Activated B cell treated with CpG ODN at 0.5 μM for 24 hours (primary cell): ENCODE measurements around the gene MYH9. TPM values are rescaled to one million over a fixed set of nuclear protein-coding genes. Genes with fewer than 3 reads are reported as not detected.

Experiments used
- ATAC-seq: fragments of 200-7000 bp; cut with Tn5 transposase; one replicate; pipeline ENCODE4 v1.10.0; 2021; ENCODE audit warnings: low read depth, mild to moderate bottlenecking, moderate library complexity
- CTCF ChIA-PET: fragments of 350-600 bp; sonication (Branson Sonifier 250); formaldehyde crosslinking; loops from one replicate; lab custom pipeline; 2021; ENCODE audit warnings: antibody characterized with exemption; lab: Charles Lee
- POLR2A ChIA-PET: fragments of 350-600 bp; sonication (Branson Sonifier 250); formaldehyde crosslinking; loops from one replicate; lab custom pipeline; 2021; ENCODE audit warnings: antibody characterized with exemption; lab: Charles Lee
- DNase-seq: peaks from one replicate; pipeline ENCODE4 v3.0.0; 2022
- H3K27ac Mint-ChIP-seq: one replicate; pipeline ENCODE4 v1.8.0; 2020; ENCODE audit warnings: mixed read lengths
- H3K27me3 Mint-ChIP-seq: one replicate; pipeline ENCODE4 v1.8.0; 2021; ENCODE audit warnings: mixed read lengths
- H3K36me3 Mint-ChIP-seq: one replicate; pipeline ENCODE4 v1.8.0; 2021; ENCODE audit warnings: low read depth, mixed read lengths
- H3K4me1 Mint-ChIP-seq: one replicate; pipeline ENCODE4 v1.8.0; 2021; ENCODE audit warnings: mixed read lengths
- H3K4me3 Mint-ChIP-seq: one replicate; pipeline ENCODE4 v1.8.0; 2020; ENCODE audit warnings: mild to moderate bottlenecking, mixed read lengths
- H3K9me3 Mint-ChIP-seq: one replicate; pipeline ENCODE4 v1.8.0; 2020; ENCODE audit warnings: mixed read lengths
- intact Hi-C: fragments of 100-400 bp; cut with micrococcal nuclease; formaldehyde crosslinking; loops from one replicate; pipeline ENCODE4 v1.15.1; 2024
- total RNA-seq: library from RNA; stranded (reverse); gene quantifications from 2 replicates; pipeline ENCODE4 v1.2.3, GENCODE V29; 2022
- TF ChIP-seq, protein P1 (sequence below): fragments of 200-600 bp; IDR thresholded peaks from one replicate; pipeline ENCODE4 v1.8.0; 2022; ENCODE audit warnings: antibody characterized with exemption, mild to moderate bottlenecking

MYH9 gene
- total RNA-seq, 1 donor from 2014 or later: 714 TPM

DNA sequence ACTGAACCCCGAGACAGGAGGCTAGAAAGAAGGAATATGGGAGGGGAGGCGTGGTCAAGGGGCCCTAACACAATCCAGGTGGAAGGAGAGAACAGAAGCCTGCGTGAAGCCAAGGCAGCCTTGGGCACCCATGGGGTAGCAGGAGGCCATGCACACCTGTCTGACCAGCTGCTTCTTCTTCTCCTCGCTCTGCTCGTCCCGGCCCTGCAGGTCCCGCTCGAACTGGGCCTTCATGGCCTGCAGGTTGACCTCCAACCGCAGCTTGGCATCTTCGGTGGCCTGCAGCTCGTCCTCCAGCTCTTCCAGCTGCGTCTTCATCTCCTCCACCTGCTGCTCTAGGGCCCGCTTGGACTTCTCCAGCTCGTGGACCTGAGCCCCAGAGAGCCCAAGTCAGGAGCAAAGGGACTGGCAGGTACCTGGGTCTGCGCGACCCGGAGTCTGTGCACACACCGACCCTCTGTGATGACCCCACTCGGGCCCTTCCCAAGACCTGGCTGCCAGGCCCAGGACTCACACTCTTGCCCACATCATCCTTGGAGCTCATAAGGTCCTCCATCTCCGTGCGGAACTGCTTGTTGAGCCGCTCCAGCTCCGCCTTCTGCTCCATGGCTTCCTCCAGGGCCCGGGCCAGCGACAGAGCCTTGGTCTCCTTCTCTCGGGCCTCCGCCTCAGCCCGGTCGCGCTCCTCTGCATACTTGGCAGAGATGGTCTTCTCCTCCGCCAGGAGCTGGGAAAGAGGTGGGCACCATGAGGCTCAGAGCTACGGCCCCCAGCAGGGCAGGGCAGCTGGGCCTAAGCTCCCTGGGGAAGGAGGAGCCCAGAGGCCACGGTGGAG, 99.0 kb downstream of the MYH9 start:
- Mint-ChIP-seq H3K36me3 (peaks cover 87% of the 10 kb centered on the region), H3K27ac (no peak overlapping the region), H3K9me3 (no peaks in the 10 kb centered on the region), H3K27me3 (no peaks in the 10 kb centered on the region), H3K4me1 (no peaks in the 10 kb centered on the region), H3K4me3 (no peak overlapping the region)
- TF ChIP-seq, protein P1, sequence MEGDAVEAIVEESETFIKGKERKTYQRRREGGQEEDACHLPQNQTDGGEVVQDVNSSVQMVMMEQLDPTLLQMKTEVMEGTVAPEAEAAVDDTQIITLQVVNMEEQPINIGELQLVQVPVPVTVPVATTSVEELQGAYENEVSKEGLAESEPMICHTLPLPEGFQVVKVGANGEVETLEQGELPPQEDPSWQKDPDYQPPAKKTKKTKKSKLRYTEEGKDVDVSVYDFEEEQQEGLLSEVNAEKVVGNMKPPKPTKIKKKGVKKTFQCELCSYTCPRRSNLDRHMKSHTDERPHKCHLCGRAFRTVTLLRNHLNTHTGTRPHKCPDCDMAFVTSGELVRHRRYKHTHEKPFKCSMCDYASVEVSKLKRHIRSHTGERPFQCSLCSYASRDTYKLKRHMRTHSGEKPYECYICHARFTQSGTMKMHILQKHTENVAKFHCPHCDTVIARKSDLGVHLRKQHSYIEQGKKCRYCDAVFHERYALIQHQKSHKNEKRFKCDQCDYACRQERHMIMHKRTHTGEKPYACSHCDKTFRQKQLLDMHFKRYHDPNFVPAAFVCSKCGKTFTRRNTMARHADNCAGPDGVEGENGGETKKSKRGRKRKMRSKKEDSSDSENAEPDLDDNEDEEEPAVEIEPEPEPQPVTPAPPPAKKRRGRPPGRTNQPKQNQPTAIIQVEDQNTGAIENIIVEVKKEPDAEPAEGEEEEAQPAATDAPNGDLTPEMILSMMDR: no peak
- intact Hi-C loops: no loop called here
- POLR2A ChIA-PET: no interaction called here
- DNase-seq (no peak), ATAC-seq (no peak)
- CTCF ChIA-PET: interaction anchor here (1.2 to 1.8 kb wide), 3 partner anchors 11 to 198 kb away, joined by 3 to 7 read pairs (median 4); no protein-coding TSS in a partner anchor

DNA sequence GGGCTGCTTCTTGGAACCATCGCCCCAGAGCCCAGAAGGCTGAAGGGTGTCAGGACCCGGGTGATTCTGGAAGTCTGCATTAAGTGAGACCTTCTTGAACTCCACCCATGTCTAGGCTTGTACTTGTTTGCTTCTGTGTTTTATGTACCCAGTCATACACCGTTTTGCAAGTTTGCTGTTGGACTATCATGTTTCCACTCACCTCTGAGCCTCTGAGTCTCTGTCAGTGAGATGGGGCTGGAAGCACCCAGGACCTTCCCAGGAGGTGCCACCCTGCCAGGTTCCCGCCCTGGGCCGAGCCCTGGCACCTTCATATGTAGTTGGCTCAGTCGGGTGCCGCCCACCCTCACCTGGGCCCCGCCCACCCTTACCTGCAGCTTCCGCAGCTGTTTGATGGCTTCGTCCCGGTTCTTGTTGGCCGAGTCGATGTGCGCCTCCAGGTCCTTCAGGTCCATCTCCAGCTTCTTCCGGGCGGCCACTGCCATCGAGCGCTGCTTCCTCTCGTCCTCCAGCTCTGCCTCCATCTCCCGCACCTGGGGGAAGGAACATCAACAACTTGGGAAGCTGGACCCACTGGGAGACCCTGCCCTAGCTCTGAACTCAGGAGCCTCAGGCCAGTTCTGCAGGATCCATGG, 99.8 kb downstream of the MYH9 start:
- ATAC-seq (no peak), DNase-seq (no peak)
- no peak overlapping the region for H3K4me3 Mint-ChIP-seq
- H3K4me1 Mint-ChIP-seq: no peaks in the 10 kb centered on the region
- H3K27ac Mint-ChIP-seq: no peak overlapping the region
- intact Hi-C loops: no loop called here
- ChIA-PET CTCF (interaction anchor here (1.4 to 1.8 kb wide), 2 partner anchors 13 to 198 kb away, joined by 3 to 7 read pairs; no protein-coding TSS in a partner anchor), POLR2A (no interaction called here)
- H3K27me3 Mint-ChIP-seq: no peaks in the 10 kb centered on the region
- TF ChIP-seq, protein P1: no peak
- H3K36me3 Mint-ChIP-seq: peaks cover 88% of the 10 kb centered on the region
- H3K9me3 Mint-ChIP-seq: no peaks in the 10 kb centered on the region

DNA sequence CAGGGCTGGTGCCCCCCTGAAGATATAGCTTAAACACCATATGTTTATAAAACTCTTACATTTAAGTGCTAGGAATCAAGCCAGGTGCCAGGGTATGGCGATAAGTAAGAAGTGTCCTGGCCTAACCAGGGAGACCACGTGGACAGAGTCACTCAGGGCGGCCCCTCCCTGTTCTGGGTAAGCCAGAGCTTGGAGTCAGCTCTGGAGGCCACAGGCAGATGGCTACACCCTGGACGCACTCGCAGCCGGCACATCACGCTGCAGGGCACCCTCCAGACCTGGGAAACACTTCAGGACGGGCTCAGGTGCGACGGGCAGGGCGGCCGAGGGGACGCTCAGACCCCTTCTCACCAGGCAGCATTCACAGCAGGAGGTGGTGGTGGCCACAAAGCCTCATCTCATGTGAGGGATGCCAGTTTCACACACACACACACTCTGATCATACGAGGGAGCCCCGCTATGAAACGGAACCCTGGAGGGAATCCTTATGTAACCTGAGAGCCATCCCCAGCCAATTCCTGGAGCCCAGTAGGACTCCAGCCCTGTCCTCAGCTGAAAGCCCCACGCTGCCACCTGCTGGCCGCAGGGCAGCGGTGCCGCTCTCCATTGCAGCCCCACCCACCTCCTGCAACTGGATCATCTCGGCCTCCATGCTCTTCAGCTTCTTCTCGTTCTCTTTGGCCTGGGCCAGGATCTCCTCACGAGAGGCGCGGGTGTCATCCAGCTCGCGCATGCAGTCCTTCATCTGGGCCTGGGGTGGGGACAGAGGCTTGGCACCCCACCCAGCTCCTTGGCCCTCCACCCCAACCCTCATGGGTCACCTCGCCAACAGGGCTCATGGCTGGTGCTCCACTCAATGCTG, 101.4 kb downstream of the MYH9 start:
- TF ChIP-seq, protein P1: no peak
- ATAC-seq (peak; percentile 88), DNase-seq (peak; percentile 57)
- peak overlapping the region; percentile 50 for H3K27ac Mint-ChIP-seq
- H3K9me3 Mint-ChIP-seq: no peaks in the 10 kb centered on the region
- POLR2A ChIA-PET: interaction anchor here (0.9 kb wide), 1 partner anchor 196 kb away, joined by 11 read pairs; no protein-coding TSS in a partner anchor
- peaks cover 90% of the 10 kb centered on the region for H3K36me3 Mint-ChIP-seq
- H3K4me3 Mint-ChIP-seq: no peak overlapping the region
- CTCF ChIA-PET: interaction anchor here (0.7 to 2.4 kb wide), 10 partner anchors 8 to 200 kb away, joined by 3 to 10 read pairs (median 4); partner anchors contain the start of gene APOL2
- intact Hi-C loops: no loop called here
- no peaks in the 10 kb centered on the region for H3K27me3 Mint-ChIP-seq
- H3K4me1 Mint-ChIP-seq: no peaks in the 10 kb centered on the region

DNA sequence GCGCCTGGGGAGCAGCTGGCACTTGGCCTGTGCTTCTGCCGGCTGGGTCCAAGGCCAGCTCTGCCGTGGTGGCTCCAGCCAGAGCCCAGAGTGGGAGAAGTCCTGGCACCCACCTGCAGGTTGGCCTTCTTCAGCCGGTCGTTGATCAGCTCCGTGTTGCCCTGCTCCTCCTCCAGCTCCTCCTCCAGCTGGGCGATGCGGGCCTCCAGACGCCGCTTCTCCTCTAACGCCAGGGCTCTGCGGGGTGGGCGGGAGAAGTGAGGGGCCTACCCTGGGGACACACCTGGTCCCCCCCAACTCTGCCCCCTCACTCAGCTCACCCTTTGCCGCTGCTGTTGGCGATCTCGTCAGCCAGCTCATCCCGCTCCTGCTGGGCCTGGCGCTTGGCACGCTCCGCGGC, 102.2 kb downstream of the MYH9 start:
- Mint-ChIP-seq H3K9me3 (no peaks in the 10 kb centered on the region), H3K36me3 (peaks cover 92% of the 10 kb centered on the region), H3K4me1 (no peaks in the 10 kb centered on the region), H3K27me3 (no peaks in the 10 kb centered on the region), H3K4me3 (no peak overlapping the region), H3K27ac (no peak overlapping the region)
- TF ChIP-seq, protein P1: no peak
- intact Hi-C loops: no loop called here
- ChIA-PET CTCF (interaction anchor here (1.3 to 2.4 kb wide), 4 partner anchors 8 to 185 kb away, joined by 5 to 10 read pairs (median 6); partner anchors contain the start of gene APOL2), POLR2A (interaction anchor here (0.6 kb wide), 2 partner anchors 141 to 185 kb away, joined by 3 to 5 read pairs; no protein-coding TSS in a partner anchor)
- ATAC-seq (no peak), DNase-seq (no peak)
